DMS114 treated with DMSO at 0.1 percent for 48 hours (cell line): Measurements from ENCODE around the gene SATB2.

Experiments used
- DNase-seq: peaks from one replicate; lab custom pipeline; 2025; ENCODE audit not compliant: unreplicated experiment; lab: John Stamatoyannopoulos, UW

SATB2 gene

GRCh38 chr2:199455210-199455544 lies 2.6 kb downstream of the SATB2 start:
- peak; percentile 58 for DNase-seq

- DNase-seq = no peak
Observed at GRCh38 chr2:199452991-199453379, 4.8 kb downstream of the SATB2 start.

GRCh38 chr2:199452260-199452990 lies 5.3 kb downstream of the SATB2 start:
- peak; percentile 54 for DNase-seq

GRCh38 chr2:199449956-199450355 lies 7.8 kb downstream of the SATB2 start:
- DNase-seq = no peak

GRCh38 chr2:199449455-199449854 lies 8.3 kb downstream of the SATB2 start:
- no peak for DNase-seq

GRCh38 chr2:199446996-199447576 lies 10.7 kb downstream of the SATB2 start:
- DNase-seq = no peak

GRCh38 chr2:199444749-199445148 lies 13.0 kb downstream of the SATB2 start:
- DNase-seq = no peak

- DNase-seq = no peak
Observed at GRCh38 chr2:199443589-199444130, 14.1 kb downstream of the SATB2 start.

- DNase-seq = no peak
Observed at GRCh38 chr2:199442173-199442572, 15.6 kb downstream of the SATB2 start.

- no peak for DNase-seq
Observed at GRCh38 chr2:199441759-199442158, 16.0 kb downstream of the SATB2 start.

GRCh38 chr2:199440118-199440517 lies 17.6 kb downstream of the SATB2 start:
- DNase-seq = no peak

GRCh38 chr2:199439542-199439941 lies 18.2 kb downstream of the SATB2 start:
- DNase-seq = no peak

GRCh38 chr2:199439066-199439465 lies 18.7 kb downstream of the SATB2 start:
- no peak for DNase-seq

GRCh38 chr2:199434555-199434954 lies 23.2 kb downstream of the SATB2 start:
- no peak for DNase-seq

GRCh38 chr2:199433204-199433832 lies 24.4 kb downstream of the SATB2 start:
- no peak for DNase-seq

GRCh38 chr2:199431746-199432213 lies 26.0 kb downstream of the SATB2 start:
- no peak for DNase-seq

GRCh38 chr2:199430214-199430613 lies 27.5 kb downstream of the SATB2 start:
- no peak for DNase-seq

GRCh38 chr2:199428291-199428690 lies 29.4 kb downstream of the SATB2 start:
- no peak for DNase-seq

- DNase-seq = no peak
Observed at GRCh38 chr2:199424160-199424559, 33.6 kb downstream of the SATB2 start.

GRCh38 chr2:199419428-199419827 lies 38.3 kb downstream of the SATB2 start:
- DNase-seq = no peak

GRCh38 chr2:199414465-199414864 lies 43.3 kb downstream of the SATB2 start:
- DNase-seq = no peak

GRCh38 chr2:199414001-199414400 lies 43.7 kb downstream of the SATB2 start:
- no peak for DNase-seq
